Measurements from ENCODE around the gene CEP112.

- TF ChIP-seq BHLHE40 (IDR thresholded peaks at IDR 0.05; ENCODE audit: borderline replicate concordance) = no peak
- TF ChIP-seq SP1 (IDR thresholded peaks at IDR 0.05) = no peak
- TF ChIP-seq ZNF384 (IDR thresholded peaks at IDR 0.05) = no peak
- TF ChIP-seq SUZ12 (IDR thresholded peaks at IDR 0.05) = no peak
- no peak for TF ChIP-seq ELF4 (IDR thresholded peaks at IDR 0.05)
- TF ChIP-seq HDGF (IDR thresholded peaks at IDR 0.05; ENCODE audit: borderline replicate concordance) = no peak
- TF ChIP-seq PKNOX1 (IDR thresholded peaks at IDR 0.05) = no peak
- no peak for TF ChIP-seq CTBP1 (IDR thresholded peaks at IDR 0.05; ENCODE audit: borderline replicate concordance)
- TF ChIP-seq TARDBP (IDR thresholded peaks at IDR 0.05) = no peak
- TF ChIP-seq FOXK2 (IDR thresholded peaks at IDR 0.05) = no peak
Observed at GRCh38 chr17:66038125-66038524, 153.8 kb downstream of the CEP112 start.

All from HEK293T (cell line).